Left colon (tissue), 2 donors: ENCODE results near the gene F2R. TPM values are rescaled to one million over a fixed set of nuclear protein-coding genes. Genes with fewer than 3 reads are reported as not detected.
"Not testable (repeated sequence)": the region's sequence is repeated elsewhere in the genome, so short reads cannot be mapped to it uniquely, and the experiment has no call there.

Experiments
- ATAC-seq: fragments of 200-7000 bp; cut with Tn5 transposase; one replicate; pipeline ENCODE4 v1.9.1; 2020; ENCODE audit warnings: mild to moderate bottlenecking, moderate library complexity
- DNase-seq, 2 donors: peaks; one replicate each; pipeline ENCODE4 v3.0.0-alpha.2; 2020
- intact Hi-C, 2 donors: fragments of 100-400 bp; cut with DNase I in 1 of 2; cut with micrococcal nuclease in 1 of 2; formaldehyde crosslinking; loops; one replicate each; pipeline versions ENCODE4 v1.11.2 to v1.14.0; 2022; cut with DNase I, micrococcal nuclease
- long read RNA-seq: library from polyadenylated mRNA; unstranded; transcript quantifications from one replicate; pipeline ENCODE4 v2.0.0, GENCODE V29; 2021
- total RNA-seq, 2 donors: library from RNA; stranded (reverse); fragmentation: NEBNext Ultra II Directional; extraction: Animal tissue kit (Norgen Biotek cat#: 25700); gene quantifications; one replicate each; pipeline ENCODE4 v1.2.1, GENCODE V29; 2021
- donor health status: DM: no; HTN: no; CAD: no.
- donor health status: DM: yes; HTN: yes; CAD: no.

F2R gene
- total RNA-seq, result 1 to 10 TPM; 5.3 to 5.5 TPM
- long read RNA-seq, partial matches to known transcripts, result 0 of 2 reads
- long read RNA-seq, other reads (novel, unspliced or antisense), result 2 of 2 reads

DNA sequence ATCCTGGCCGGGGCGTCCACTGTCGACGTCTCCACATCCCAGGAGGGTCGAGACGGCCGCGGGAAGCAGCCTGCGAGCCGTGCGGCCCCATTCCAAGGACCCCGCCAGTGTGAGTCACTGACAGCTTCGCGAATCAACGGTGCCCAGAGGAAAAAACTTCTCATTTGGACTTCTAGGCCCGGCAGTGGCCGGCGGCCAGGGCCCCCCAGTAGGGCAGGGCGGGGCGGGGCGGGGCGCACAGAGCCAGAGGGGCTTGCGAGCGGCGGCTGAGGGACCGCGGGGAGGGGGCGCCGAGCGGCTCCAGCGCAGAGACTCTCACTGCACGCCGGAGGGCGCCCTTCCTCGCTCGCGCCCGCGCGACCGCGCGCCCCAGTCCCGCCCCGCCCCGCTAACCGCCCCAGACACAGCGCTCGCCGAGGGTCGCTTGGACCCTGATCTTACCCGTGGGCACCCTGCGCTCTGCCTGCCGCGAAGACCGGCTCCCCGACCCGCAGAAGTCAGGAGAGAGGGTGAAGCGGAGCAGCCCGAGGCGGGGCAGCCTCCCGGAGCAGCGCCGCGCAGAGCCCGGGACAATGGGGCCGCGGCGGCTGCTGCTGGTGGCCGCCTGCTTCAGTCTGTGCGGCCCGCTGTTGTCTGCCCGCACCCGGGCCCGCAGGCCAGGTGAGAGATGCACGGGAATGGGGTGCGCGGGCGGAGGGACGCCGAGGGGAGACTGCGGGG is at the start of gene F2R:
Gene F2R (plus strand): TSS at position 391 of the 720 bp plus-strand sequence. CDS start 182 bp downstream, at position 573.
- intact Hi-C loops, result no loop called here
- DNase-seq (peak; percentile 38 to 67), ATAC-seq (peak; percentile 91)

DNA sequence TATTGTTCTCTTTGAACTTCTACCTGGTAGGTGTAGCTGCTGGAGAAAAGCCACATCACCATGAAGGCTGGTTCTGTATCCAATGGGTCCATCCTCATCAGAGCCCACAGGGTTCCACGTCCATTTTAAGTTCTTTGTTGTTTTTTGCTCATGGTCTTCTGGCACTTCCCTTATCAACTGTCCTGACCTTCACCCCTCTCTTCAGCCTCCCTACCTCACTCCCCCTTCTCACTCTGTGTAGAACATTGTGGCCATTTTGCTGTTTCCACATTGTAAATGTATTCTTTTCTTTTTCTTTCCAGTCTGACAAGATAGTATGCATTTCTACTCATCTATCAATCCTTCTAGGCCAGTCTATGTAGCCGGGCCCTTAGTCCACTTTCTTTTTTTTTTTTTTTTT is 48.4 kb upstream of the F2R start:
- ATAC-seq (no peak), DNase-seq (no peak)
- intact Hi-C loops, result no loop called here

DNA sequence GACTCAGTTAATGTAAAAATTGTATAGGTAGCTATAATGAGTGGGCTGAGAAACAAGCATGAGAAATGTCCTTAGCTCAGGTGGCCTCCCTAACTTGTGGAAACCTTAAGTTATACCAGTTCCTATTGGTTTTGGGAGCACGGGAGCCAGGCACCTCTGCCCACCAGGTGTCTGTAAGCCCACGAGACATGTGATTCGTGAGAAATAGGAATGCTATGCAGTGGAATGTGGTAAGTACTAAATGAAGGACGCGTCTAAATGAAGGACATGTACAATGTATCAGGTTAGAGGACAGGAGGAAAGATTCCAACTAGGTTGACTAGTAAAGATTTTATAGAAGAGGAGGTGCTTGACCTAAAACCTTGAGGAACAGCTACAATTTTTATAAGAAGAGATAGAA is 46.7 kb upstream of the F2R start:
- ATAC-seq (no peak), DNase-seq (no peak)
- intact Hi-C loops, result no loop called here

DNA sequence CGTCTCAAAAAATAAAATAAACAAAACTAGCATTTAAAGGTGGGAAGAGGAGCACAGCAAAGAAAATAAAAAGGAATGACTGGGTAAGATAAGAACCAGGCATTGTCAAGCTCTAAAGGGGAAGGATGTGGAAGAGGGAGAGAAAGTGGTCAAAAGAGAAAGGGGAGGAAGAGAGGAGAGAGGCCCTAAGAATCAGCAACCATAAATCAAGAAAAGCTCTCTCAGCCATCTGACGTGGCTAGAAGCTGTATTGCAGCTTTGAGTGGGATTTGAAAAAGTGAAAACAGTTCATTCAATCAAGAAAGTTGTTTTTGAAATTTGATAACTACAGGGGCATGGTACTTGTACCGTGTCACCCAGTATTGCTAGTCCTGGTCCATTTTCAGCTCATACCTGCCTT is 45.4 kb upstream of the F2R start:
- intact Hi-C loops, result no loop called here
- ATAC-seq, result no peak
- DNase-seq, result no peak

DNA sequence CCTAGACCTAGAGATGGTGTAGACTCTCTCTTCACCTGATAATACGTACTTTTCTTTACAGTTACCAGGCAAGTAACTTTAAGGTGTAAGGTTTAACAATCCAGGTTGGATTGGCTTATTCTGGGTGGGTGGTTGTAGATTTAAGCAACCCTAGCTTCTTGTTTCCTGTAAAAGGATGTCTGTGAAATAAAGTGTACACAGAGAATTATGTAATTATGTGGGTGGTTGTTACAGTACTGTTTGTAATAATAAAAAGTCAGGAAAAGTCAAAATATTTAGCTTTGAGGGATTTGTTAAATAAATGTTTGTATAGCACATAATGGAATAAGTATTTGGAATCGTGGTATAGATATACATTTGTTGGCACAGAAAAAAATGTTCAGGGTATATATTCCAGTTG is 43.7 kb upstream of the F2R start:
- ATAC-seq (no peak), DNase-seq (no peak)
- intact Hi-C loops, result no loop called here

DNA sequence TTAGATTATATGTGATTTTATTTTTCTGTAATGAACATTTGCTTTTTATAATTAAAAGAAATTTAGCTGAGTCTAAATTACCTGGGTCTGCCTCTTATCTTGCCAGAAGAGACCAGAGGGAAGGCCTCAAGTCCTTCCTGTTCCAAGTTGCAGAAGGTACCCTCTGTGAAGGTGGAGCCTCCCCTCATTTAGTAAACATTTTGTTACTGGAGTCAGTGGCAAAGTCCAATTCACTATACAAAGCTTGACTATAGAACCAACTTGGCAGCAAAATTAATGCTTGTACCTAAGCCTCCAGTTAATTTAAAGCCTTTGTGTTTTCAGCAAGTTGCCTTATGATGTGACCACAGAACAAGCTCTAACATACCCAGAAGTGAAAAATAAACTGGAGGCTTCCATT is 42.8 kb upstream of the F2R start:
- intact Hi-C loops, result no loop called here
- no peak for DNase-seq
- ATAC-seq, result peak; percentile 99

DNA sequence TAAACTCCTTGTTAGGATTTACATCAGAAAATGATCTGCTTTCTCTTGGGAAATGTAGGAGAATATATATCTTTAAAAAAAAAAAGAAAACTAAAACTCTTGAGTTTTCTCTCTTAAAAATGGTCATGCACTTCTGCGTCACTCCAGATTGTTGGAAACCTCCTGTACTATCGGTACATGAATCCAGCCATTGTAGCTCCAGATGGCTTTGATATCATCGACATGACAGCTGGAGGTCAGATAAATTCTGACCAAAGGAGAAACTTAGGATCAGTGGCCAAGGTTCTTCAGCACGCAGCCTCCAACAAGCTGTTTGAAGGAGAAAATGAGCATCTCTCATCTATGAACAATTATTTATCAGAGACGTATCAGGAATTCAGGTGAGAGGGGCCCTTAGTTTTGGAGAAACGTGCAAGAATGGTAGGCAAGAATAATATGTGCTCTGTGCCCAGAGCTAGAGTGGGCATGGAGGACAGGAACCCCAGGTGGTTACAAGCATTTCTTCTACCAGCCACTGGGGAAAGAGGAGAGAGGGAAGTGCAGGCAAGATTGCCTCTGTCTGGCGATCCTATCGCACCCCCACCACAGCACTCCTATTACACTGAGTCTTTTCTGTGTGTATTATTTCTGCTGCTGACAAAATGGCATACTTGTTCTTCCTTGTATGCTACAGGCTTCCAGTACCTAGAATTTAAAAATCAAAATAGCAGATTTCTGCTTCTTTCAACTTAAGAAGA is 41.4 kb upstream of the F2R start:
- DNase-seq (no peak), ATAC-seq (no peak)
- intact Hi-C loops, result no loop called here

DNA sequence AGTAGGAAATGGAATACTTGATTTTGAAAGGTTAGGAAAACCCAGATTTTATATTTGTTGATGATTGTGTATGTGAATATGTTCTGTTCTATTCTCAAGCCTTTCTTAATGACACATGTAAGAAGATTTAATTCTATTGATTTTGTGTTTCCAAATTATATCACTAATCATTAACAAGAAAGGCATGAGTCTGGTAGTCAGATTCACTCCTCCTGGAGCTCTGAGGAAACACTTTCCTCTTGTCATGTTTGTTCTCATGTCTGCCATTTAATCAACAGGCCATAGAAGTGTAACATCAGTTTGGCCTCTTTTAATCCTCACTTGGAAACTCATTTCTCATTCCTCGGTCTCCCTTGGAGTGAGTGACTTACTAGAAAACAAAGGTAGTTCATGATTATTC is 40.6 kb upstream of the F2R start:
- ATAC-seq (no peak), DNase-seq (no peak)
- intact Hi-C loops, result no loop called here

DNA sequence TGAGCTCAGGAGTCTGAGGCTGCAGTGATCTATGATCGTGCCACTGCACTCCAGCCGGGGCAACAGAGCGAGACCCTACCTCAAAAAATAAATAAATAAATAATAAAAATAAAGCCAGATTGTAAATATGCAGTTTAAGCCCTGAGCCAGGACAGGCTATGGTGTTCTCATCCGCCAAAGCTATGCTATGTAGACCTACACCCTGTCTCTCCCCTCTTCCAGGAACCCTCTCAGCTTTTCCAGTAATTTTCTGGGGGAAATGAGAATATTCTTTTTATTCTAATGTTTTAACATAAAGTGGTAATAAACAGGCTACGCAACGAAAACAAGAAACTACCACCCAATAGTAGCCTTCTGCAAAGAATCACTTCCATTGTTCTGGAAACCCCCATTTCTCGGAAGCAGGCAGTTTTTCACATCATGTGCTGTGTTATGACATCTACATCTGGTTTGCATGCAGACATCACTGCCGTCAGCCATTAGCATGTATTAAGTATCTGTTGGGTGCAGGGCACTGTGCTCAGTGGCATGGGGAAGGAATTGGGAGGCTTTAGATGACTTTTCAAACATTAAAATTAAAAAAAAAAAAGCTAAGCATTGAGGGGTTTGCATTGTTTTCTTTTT is 38.0 kb upstream of the F2R start:
- intact Hi-C loops, result no loop called here
- ATAC-seq, result no peak
- DNase-seq, result no peak

DNA sequence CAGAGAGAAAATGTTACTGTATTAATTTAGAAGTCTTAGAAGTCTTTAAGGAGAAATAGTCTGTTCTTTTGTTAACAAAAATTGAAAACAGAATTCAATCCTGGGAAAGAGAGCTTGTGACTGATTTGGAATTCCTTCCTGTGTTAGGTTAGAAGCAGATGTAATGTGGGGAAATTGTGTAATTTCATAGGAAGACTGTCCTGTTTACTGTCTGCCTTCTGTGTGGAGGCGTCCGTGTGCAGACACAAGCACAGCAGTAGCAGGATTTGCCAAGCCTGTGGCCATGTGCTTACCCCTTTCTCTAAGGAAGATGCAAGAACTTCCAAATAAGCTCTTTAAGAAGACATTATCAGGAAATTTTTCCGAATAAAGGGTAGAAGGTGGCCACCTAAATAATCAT is 36.7 kb upstream of the F2R start:
- ATAC-seq (no peak), DNase-seq (no peak)
- intact Hi-C loops, result no loop called here

DNA sequence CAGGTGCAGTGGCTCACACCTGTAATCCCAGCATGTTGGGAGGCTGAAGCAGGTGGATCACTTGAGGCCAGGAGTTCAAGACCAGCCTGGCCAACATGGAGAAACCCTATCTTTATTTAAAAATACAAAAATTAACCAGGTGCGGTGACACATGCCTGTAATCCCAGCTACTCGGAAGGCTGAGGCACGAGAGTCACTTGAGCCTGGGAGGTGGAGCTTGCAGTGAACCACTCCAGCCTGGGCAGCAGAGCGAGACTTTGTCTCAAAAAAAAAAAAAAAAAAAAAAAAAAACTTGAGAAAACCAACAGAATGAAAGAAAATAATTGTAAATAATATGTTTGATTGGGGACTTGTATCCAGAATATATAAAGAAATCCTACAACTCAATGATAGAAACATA is 35.1 kb upstream of the F2R start:
- DNase-seq, ATAC-seq, intact Hi-C loops: not testable (repeated sequence)

DNA sequence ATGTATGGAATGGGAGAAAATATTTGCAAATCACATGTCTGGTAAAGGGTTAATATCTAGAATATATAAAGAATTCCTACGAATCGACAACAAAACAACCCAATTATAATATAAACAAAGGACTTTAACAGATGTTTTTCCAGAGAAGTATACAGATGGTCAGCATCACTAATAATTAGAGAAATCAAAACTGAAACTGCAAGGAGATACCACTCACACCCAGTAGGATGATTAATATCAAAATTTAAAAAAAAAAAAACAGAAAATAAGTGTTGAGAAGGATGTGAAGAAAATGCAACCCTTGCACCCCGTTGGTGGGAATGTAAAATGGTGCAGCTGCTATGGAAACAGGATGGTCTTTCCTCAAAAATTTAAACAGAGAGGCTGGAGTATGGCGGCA is 34.6 kb upstream of the F2R start:
- DNase-seq (no peak), ATAC-seq (no peak)
- intact Hi-C loops, result no loop called here

DNA sequence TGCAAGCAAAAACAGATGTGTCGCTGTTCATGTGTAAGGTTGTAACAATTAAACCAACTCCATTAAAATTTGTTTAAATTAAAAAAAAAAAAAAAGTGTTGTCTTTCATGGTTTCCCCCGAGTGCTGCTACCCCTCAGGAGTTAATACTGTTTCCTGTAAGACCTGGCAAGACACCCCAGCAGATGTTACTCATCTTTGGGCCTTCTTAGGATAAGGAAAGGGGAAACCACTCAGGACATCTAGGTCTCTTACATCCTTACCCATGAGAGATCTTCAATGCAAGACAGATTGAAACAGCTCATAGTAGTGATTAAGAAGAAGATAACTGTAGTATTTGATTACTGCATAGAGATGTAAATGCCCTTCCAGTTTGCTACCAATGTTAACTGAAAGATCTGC is 33.5 kb upstream of the F2R start:
- ATAC-seq (no peak), DNase-seq (no peak)
- intact Hi-C loops, result no loop called here

DNA sequence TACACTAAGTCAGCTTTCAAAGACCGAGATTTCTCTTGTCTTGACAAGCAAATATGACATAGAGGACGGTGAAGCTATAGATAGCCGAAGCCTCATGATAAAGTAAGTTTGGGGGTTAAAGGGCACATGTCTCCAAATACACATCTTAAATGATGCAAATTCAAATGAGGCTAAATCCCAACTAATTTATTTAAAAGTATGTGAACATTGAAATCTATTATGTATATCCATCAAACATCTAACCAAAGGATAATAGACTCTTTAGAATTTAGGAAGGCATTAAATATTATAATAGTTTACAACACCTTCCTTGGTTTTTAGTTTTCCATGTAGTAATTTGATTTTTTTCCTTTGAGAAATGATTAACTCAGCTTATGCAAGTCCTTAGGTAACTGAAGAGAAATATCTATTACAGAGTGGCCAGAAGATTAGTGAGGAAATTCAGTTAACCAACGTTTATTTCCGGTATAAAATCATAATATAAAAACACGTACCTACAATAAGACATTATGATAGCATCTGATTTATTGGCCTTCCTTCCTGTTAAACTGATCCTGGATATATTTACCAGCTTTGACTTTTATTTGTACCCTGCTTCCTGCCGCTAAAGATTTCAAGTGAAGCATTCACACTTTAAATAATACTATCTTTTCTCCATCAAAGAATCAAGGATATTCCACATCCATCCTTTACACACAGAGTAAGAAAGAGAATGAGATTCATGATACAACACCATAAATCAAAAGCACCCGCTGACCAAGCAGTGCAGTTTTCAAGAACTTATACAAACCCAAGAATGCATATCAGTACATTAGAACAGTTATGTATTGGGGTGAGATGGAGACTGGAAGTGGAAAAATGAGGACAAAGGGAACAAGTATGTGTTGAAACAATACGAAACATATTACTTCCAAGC is 31.9 kb upstream of the F2R start:
- intact Hi-C loops, result no loop called here
- DNase-seq (no peak), ATAC-seq (peak; percentile 68)

DNA sequence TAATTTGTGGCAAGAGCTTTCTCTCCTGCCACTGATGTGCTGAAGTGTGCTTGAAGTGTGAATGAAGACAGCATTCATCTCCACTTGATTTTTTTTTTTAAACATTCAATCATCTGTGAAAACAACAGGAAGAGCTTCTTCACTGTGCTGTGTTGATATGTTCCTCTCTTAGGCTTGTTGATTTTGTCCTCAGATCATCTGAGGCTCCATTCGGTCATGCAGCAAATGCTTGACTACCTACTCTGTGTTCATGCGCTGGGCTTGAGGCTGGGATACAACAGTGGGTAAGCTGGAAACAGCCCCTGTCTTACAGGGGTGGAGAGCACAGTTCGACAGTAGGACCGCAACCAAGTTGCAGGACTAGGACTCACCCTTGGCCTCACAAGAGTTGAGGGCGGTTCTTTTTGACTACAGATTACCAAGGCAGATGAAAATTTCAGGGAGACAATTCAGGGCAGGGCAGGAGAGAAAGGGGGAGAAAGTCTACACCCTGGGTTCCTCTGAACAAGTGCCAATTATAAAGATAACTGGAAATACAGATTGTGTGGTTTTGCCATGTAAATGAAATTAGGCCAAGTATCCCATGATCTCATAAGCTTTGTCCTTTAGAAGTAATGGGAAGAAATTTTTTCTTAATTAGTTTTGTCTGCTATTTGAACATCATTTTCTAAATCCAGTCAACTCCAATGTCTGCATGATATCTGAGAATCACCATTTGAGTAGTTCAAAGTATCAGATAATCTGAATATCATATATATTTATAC is 31.0 kb upstream of the F2R start:
- ATAC-seq (peak; percentile 56), DNase-seq (no peak)
- intact Hi-C loops, result no loop called here

DNA sequence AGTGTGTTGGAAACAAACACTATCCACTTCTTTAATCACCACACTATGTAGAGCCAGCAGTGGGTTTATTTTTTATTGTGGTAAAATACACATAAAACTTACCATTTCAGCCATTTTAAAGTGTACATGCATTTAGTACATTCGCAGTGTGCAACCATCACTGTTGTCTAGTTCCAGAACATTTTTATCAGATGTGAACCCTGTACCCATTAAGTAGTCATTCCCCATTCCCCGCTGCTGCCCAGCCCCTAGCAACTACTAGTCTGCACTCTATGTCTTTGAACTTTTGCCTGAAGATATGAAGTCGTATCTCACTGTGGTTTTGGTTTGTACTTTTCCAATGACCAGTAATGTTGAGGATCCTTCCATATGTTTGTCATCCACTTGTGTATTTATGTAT is 30.2 kb upstream of the F2R start:
- peak; percentile 58 for ATAC-seq
- DNase-seq, result no peak
- intact Hi-C loops, result no loop called here

DNA sequence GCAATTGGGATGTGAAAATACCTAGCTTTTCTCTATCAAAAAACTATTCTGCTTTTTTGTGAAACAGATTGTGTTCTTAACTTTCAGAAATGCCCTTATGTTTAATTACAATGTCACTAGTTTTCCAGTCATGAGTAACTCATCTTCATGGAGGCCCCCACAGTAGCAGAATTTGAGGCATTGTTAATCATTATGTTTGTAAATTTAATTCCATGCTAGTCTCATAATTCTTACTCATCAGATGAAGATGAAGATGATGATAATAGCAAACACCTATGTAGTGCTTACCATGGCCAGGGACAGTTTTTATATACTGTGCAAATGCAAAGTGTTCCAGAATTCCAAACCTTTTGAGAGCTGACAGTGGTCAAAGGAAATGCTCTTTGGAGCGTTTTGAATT is 27.7 kb upstream of the F2R start:
- ATAC-seq (no peak), DNase-seq (no peak)
- intact Hi-C loops, result no loop called here

DNA sequence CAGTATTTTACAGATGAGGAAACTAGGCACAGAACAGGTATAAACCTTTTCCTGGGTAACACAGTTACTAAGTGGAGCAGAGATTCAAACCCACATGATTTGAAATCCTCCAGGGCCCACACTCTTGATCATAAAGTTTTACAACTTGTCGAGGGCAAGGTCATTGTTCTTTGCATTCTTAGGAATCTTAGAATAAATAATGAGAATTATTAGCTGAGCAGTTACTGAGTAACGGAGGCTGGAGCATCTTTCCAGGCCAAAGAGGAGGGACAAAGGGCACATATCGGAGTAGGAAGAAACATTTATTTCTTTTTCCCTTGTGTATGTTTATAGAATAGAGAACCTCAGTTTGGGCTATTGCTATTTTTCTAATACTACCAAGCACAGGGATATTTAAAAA is 27.1 kb upstream of the F2R start:
- no peak for DNase-seq
- ATAC-seq, result no peak
- intact Hi-C loops, result no loop called here
